CD4-positive, alpha-beta memory T cell (primary cell): Measurements from ENCODE around the gene MS4A10. TPM values are rescaled to one million over a fixed set of nuclear protein-coding genes. Genes with fewer than 3 reads are reported as not detected.

Experiments used
- CTCF ChIA-PET: fragments of 350-600 bp; sonication (Branson Sonifier 250); formaldehyde crosslinking; loops from one replicate; lab custom pipeline; 2021; ENCODE audit warnings: inconsistent platforms; ENCODE audit not compliant: partially characterized antibody; lab: Charles Lee
- POLR2A ChIA-PET: fragments of 350-600 bp; sonication (Branson Sonifier 250); formaldehyde crosslinking; loops from one replicate; lab custom pipeline; 2021; ENCODE audit not compliant: partially characterized antibody; lab: Charles Lee
- DNase-seq, 5 donors: peaks; one replicate each; pipeline versions ENCODE4 v3.0.0 to v3.0.0-alpha.2; 2020 to 2022; ENCODE audit warnings: mixed read lengths in 1 of 5
- H3K27ac ChIP-seq: one replicate; pipeline ENCODE4 v1.7.0; 2013; ENCODE audit warnings: low read depth, low read length
- H3K27me3 ChIP-seq: 2 replicates; pipeline ENCODE4 v1.7.0; 2013; ENCODE audit warnings: mild to moderate bottlenecking, low read length, moderate library complexity; ENCODE audit not compliant: insufficient read depth
- H3K36me3 ChIP-seq: 2 replicates; pipeline ENCODE4 v1.7.0; 2013; ENCODE audit warnings: mild to moderate bottlenecking, low read length, moderate library complexity; ENCODE audit not compliant: insufficient read depth
- H3K4me1 ChIP-seq: 2 replicates; pipeline ENCODE4 v1.7.0; 2013; ENCODE audit warnings: mild to moderate bottlenecking, low read length, moderate library complexity; ENCODE audit not compliant: insufficient read depth
- H3K4me3 ChIP-seq, 2 donors: one replicate each; pipeline ENCODE4 v1.7.0; 2013; ENCODE audit warnings: low read length in 2 of 2, mild to moderate bottlenecking in 1 of 2
- H3K9me3 ChIP-seq, 2 donors: one replicate each; pipeline ENCODE4 v1.7.0; 2013; ENCODE audit warnings: low read length in 2 of 2, control low read depth in 1 of 2; ENCODE audit not compliant: control insufficient read depth in 1 of 2
- H3K27ac Mint-ChIP-seq, 7 donors: one replicate each; pipeline ENCODE4 v1.8.0; 2020 to 2021; ENCODE audit warnings: mixed read lengths in 7 of 7, mild to moderate bottlenecking in 6 of 7, inconsistent platforms in 3 of 7, moderate library complexity in 3 of 7
- H3K27me3 Mint-ChIP-seq, 2 donors: one replicate each; pipeline ENCODE4 v1.8.0; 2020 to 2021; ENCODE audit warnings: mixed read lengths in 2 of 2
- H3K36me3 Mint-ChIP-seq, 2 donors: one replicate each; pipeline ENCODE4 v1.8.0; 2020 to 2021; ENCODE audit warnings: mixed read lengths in 2 of 2, inconsistent platforms in 1 of 2, mild to moderate bottlenecking in 1 of 2
- H3K4me1 Mint-ChIP-seq, 4 donors: one replicate each; pipeline ENCODE4 v1.8.0; 2020 to 2021; ENCODE audit warnings: mixed read lengths in 4 of 4, mild to moderate bottlenecking in 1 of 4
- H3K4me3 Mint-ChIP-seq, 8 donors: one replicate each; pipeline ENCODE4 v1.8.0; 2020 to 2021; ENCODE audit warnings: mixed read lengths in 8 of 8, mild to moderate bottlenecking in 7 of 8, moderate library complexity in 6 of 8, inconsistent platforms in 3 of 8
- H3K9me3 Mint-ChIP-seq, 8 donors: one replicate each; pipeline ENCODE4 v1.8.0; 2020 to 2021; ENCODE audit warnings: mixed read lengths in 8 of 8, mild to moderate bottlenecking in 5 of 8, inconsistent platforms in 3 of 8, moderate library complexity in 1 of 8
- intact Hi-C: fragments of 100-400 bp; cut with micrococcal nuclease; formaldehyde crosslinking; loops from one replicate; pipeline ENCODE4 v1.15.1; 2023
- polyA plus RNA-seq, 2 donors: library from polyadenylated mRNA; unstranded; fragments of 300-500 nt; fragmentation: Illumina TruSeq; gene quantifications; one replicate each; pipeline ENCODE4 v1.2.3, GENCODE V29; 2021
- total RNA-seq, 2 experiments: library from RNA; stranded (reverse); gene quantifications; one replicate each; pipeline ENCODE4 v1.2.3, GENCODE V29; 2021

Gene MS4A10
- total RNA-seq (not detected), polyA plus RNA-seq (not detected)

DNA sequence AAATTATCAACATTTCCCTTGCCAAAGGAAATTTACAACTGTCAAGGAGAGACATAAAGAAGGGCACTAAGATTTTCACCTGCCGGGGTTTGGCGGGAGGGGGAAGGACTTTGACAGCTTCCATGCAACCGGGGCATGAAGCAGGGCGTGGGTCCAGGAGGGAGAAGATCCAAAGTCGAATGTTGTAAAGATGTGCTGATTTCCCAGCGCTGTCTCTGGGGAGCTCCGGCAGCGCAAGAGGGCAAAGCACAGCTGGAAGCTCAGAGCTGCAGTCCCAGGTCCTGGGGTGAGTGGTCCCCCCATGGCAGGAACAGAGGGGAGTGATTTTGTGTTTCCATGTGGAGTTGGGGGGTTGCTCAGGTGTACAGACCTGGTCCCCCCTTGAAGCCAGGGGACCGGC, at the start of gene MS4A10:
Gene MS4A10 (plus strand): TSS at position 198 of the 400 bp plus-strand sequence. CDS start 5,003 bp downstream, outside the sequence.
- DNase-seq: no peak
- no peaks in the 10 kb centered on the region for H3K27me3 ChIP-seq

GRCh38 chr11:60739114-60739513, 46.0 kb upstream of the MS4A10 start:
- POLR2A ChIA-PET: no interaction called here
- no peaks in the 10 kb centered on the region for H3K36me3 ChIP-seq
- no peaks in the 10 kb centered on the region for H3K4me1 ChIP-seq
- intact Hi-C loops: no loop called here
- Mint-ChIP-seq H3K4me1 (no peaks in the 10 kb centered on the region), H3K27me3 (peaks cover 12 to 31% of the 10 kb centered on the region in 2 donors), H3K27ac (no peak overlapping the region), H3K9me3 (peaks cover 0 to 3% (median 0%) of the 10 kb centered on the region in 8 donors), H3K4me3 (no peak overlapping the region), H3K36me3 (no peaks in the 10 kb centered on the region)
- CTCF ChIA-PET: no interaction called here
- no peak overlapping the region for H3K27ac ChIP-seq
- no peak for DNase-seq
- H3K27me3 ChIP-seq: no peaks in the 10 kb centered on the region
- no peak overlapping the region for H3K4me3 ChIP-seq
- no peaks in the 10 kb centered on the region for H3K9me3 ChIP-seq

More for the DNA sequence above, at the start of gene MS4A10:
- H3K4me3 Mint-ChIP-seq: no peak within 1 kb of the TSS
- no peaks in the 10 kb centered on the region for H3K36me3 Mint-ChIP-seq
- no peak within 1 kb of the TSS for H3K27ac Mint-ChIP-seq
- H3K4me3 ChIP-seq: no peak within 1 kb of the TSS
- no peaks in the 10 kb centered on the region for H3K4me1 ChIP-seq
- no peaks in the 10 kb centered on the region for H3K4me1 Mint-ChIP-seq
- H3K9me3 Mint-ChIP-seq: no peaks in the 10 kb centered on the region
- CTCF ChIA-PET: interaction anchor here (3.0 kb wide), 1 partner anchor 10 kb away, joined by 13 read pairs; no protein-coding TSS in a partner anchor
- no peak within 1 kb of the TSS for H3K27ac ChIP-seq
- intact Hi-C loops: no loop called here
- no peaks in the 10 kb centered on the region for H3K27me3 Mint-ChIP-seq
- no peaks in the 10 kb centered on the region for H3K9me3 ChIP-seq
- no peaks in the 10 kb centered on the region for H3K36me3 ChIP-seq
- POLR2A ChIA-PET: no interaction called here

DNA sequence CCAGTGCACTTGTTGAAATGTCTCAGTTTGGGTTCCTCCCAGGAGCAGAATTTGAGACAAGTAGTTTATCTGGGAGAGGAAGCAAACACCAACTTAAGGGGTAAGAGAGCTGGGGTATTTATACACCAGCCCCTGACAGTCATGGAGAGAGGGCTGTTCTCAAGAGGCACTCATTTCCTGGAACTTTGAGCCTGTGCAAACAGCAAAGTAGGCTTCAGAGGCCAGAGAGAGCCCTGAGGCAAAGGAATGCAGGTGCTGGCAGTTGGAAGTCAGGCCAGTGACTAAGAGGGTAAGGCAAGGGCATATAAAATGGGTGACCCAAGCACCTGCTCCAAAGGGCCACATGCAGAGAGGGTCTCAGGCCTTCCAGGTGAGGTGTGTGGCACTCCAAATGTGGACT, 44.6 kb upstream of the MS4A10 start:
- no peak overlapping the region for H3K27ac Mint-ChIP-seq
- intact Hi-C loops: no loop called here
- H3K9me3 Mint-ChIP-seq: peaks cover 0 to 3% (median under 1%) of the 10 kb centered on the region in 8 donors
- H3K4me3 Mint-ChIP-seq: no peak overlapping the region
- no peaks in the 10 kb centered on the region for H3K4me1 Mint-ChIP-seq
- no peak overlapping the region for H3K27ac ChIP-seq
- no peaks in the 10 kb centered on the region for H3K9me3 ChIP-seq
- POLR2A ChIA-PET: no interaction called here
- no peaks in the 10 kb centered on the region for H3K36me3 ChIP-seq
- DNase-seq: no peak
- H3K27me3 Mint-ChIP-seq: peaks cover 11 to 37% of the 10 kb centered on the region in 2 donors
- CTCF ChIA-PET: interaction anchor here (1.2 kb wide), 1 partner anchor 24 kb away, joined by 3 read pairs; no protein-coding TSS in a partner anchor
- no peaks in the 10 kb centered on the region for H3K4me1 ChIP-seq
- H3K4me3 ChIP-seq: no peak overlapping the region
- H3K27me3 ChIP-seq: no peaks in the 10 kb centered on the region
- no peaks in the 10 kb centered on the region for H3K36me3 Mint-ChIP-seq

DNA sequence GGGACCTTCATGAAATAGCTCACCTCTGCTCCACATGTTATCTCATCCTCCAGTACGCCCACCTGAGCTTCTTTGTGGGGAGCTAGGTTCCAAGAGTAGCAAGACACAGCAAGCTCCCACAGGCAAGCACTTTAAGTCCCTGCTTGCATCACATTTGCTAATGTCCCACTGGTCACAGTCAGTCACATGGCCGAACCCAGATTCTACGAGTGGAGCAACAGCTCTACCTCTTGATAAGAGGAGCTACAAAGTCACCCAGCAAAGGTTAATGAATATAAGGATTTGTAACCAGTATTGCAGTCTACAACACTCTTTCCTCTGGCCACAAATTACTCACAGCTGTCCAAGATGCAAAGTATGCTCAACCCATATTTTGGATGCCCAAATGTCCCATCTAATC, 43.7 kb upstream of the MS4A10 start:
- H3K27me3 ChIP-seq: no peaks in the 10 kb centered on the region
- ChIA-PET CTCF (interaction anchor here (1.2 kb wide), 1 partner anchor 23 kb away, joined by 3 read pairs; no protein-coding TSS in a partner anchor), POLR2A (no interaction called here)
- Mint-ChIP-seq H3K36me3 (no peaks in the 10 kb centered on the region), H3K4me3 (no peak overlapping the region), H3K4me1 (no peaks in the 10 kb centered on the region), H3K9me3 (peaks cover 0 to 3% (median under 1%) of the 10 kb centered on the region in 8 donors), H3K27ac (no peak overlapping the region), H3K27me3 (peaks cover 8 to 34% of the 10 kb centered on the region in 2 donors)
- H3K4me1 ChIP-seq: no peaks in the 10 kb centered on the region
- no peak overlapping the region for H3K27ac ChIP-seq
- no peak overlapping the region for H3K4me3 ChIP-seq
- H3K36me3 ChIP-seq: no peaks in the 10 kb centered on the region
- intact Hi-C loops: no loop called here
- DNase-seq: no peak
- no peaks in the 10 kb centered on the region for H3K9me3 ChIP-seq

DNA sequence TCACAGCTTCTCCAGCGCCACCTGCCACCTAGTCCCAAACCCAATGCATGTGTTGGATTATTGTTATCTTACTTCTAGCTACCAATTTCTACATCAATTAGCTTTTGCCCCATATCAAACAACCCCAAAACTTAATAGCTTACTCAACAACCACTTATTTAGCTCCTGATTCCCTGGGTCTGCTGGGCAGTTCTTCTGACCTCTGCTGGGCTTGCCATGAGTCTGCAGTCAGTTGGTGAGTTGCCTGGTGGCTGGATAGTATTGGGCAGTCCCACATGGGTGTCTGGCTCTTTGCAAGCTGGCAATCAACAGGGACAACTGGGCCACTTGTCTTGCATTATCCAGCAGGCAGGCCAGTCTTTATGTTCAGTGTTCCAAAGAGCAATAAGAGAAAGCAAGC, 42.1 kb upstream of the MS4A10 start:
- Histone ChIP-seq H3K27me3 (no peaks in the 10 kb centered on the region), H3K27ac (no peak overlapping the region), H3K4me3 (no peak overlapping the region), H3K9me3 (no peaks in the 10 kb centered on the region), H3K4me1 (no peaks in the 10 kb centered on the region), H3K36me3 (no peaks in the 10 kb centered on the region)
- Mint-ChIP-seq H3K27ac (no peak overlapping the region), H3K4me1 (no peaks in the 10 kb centered on the region), H3K4me3 (no peak overlapping the region), H3K36me3 (no peaks in the 10 kb centered on the region), H3K9me3 (peaks cover 0 to 4% (median 0%) of the 10 kb centered on the region in 8 donors), H3K27me3 (peaks cover 0 to 31% of the 10 kb centered on the region in 2 donors)
- no peak for DNase-seq
- ChIA-PET CTCF (no interaction called here), POLR2A (no interaction called here)
- intact Hi-C loops: no loop called here

DNA sequence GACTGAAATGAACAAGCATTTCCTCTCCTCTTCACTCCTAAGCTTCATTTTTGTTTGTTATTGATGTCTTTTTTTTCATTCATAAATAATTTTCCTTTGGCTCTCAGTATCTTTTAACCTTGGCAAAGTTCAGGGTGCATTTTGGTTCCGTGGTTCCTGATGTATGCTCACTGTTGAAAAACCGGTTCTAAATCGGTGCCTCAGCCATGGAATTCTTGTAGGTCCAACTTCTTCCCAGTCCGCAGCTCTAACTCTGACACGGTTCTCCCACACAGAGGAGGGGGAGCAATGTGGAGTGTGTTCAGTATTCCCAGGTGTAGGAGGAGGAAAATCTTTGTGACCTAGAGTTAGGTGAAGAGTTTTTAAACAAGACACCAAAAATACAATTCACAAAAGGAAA, 41.0 kb upstream of the MS4A10 start:
- POLR2A ChIA-PET: no interaction called here

DNA sequence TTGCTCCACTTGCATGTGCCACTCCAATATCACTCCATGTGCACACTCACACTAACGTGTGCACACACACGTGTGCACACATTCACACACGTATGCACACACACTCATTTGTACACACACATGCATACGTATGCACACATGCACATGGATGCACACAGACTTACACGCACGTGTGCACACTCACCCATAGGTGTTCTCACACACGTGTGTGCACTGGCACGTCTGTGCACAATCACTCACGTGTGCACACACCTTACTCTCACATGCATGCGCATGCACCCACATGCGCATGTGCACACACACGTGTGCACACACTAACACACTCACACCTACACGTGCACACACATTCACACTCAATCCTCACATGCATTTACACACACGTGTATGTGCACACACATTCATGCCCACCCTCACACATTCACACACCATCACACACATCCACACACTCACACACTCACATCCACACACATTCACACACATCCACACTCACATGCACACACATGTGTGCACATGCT, 37.7 kb upstream of the MS4A10 start:
- Mint-ChIP-seq H3K9me3 (peaks cover 0 to 4% (median 0%) of the 10 kb centered on the region in 8 donors), H3K36me3 (no peaks in the 10 kb centered on the region), H3K4me1 (no peaks in the 10 kb centered on the region), H3K27me3 (peaks cover 12 to 22% of the 10 kb centered on the region in 2 donors), H3K4me3 (no peak overlapping the region), H3K27ac (peak overlapping the region in 1 of 7 donors; percentile 67)
- Histone ChIP-seq H3K27ac (no peak overlapping the region), H3K36me3 (no peaks in the 10 kb centered on the region), H3K27me3 (no peaks in the 10 kb centered on the region), H3K9me3 (no peaks in the 10 kb centered on the region), H3K4me1 (no peaks in the 10 kb centered on the region), H3K4me3 (no peak overlapping the region)
- no peak for DNase-seq
- intact Hi-C loops: no loop called here
- CTCF ChIA-PET: no interaction called here
- POLR2A ChIA-PET: no interaction called here

More for the DNA sequence above, 41.0 kb upstream of the MS4A10 start:
- no peak overlapping the region for H3K27ac Mint-ChIP-seq
- CTCF ChIA-PET: no interaction called here
- Histone ChIP-seq H3K4me1 (no peaks in the 10 kb centered on the region), H3K9me3 (no peaks in the 10 kb centered on the region), H3K4me3 (no peak overlapping the region), H3K27me3 (no peaks in the 10 kb centered on the region), H3K36me3 (no peaks in the 10 kb centered on the region), H3K27ac (no peak overlapping the region)
- H3K27me3 Mint-ChIP-seq: peaks cover 0 to 26% of the 10 kb centered on the region in 2 donors
- intact Hi-C loops: no loop called here
- peaks cover 0 to 4% (median 0%) of the 10 kb centered on the region in 8 donors for H3K9me3 Mint-ChIP-seq
- no peaks in the 10 kb centered on the region for H3K4me1 Mint-ChIP-seq
- H3K36me3 Mint-ChIP-seq: no peaks in the 10 kb centered on the region
- DNase-seq: no peak
- H3K4me3 Mint-ChIP-seq: no peak overlapping the region
